ENCODE data around the gene SLC24A4. TPM values are rescaled to one million over a fixed set of nuclear protein-coding genes. Genes with fewer than 3 reads are reported as not detected.

SLC24A4 gene
- total RNA-seq, 1 donor from 2014 or later, result 0.82 TPM

GRCh38 chr14:92380582-92380981, 57.6 kb downstream of the SLC24A4 start:
- peaks cover 11% of the 10 kb centered on the region for H3K4me1 Mint-ChIP-seq (ENCODE audit: unreplicated experiment)
- no peak for TF ChIP-seq CTCF (conservative IDR thresholded peaks at IDR 0.05)

GRCh38 chr14:92382677-92383076, 59.7 kb downstream of the SLC24A4 start:
- Mint-ChIP-seq H3K4me1 (ENCODE audit: unreplicated experiment) (peaks cover 11% of the 10 kb centered on the region), H3K27me3 (peaks cover 25% of the 10 kb centered on the region)
- DNase-seq (ENCODE audit: extremely low spot score, unreplicated experiment), result no peak

More at GRCh38 chr14:92380582-92380981, 57.6 kb downstream of the SLC24A4 start:
- H3K27me3 Mint-ChIP-seq, result peaks cover 28% of the 10 kb centered on the region
- no peaks in the 10 kb centered on the region for H3K36me3 Mint-ChIP-seq
- no peak for DNase-seq (ENCODE audit: extremely low spot score, unreplicated experiment)
- H3K9me3 Mint-ChIP-seq, result no peaks in the 10 kb centered on the region
- H3K27ac Mint-ChIP-seq, result no peak overlapping the region
- H3K4me3 Mint-ChIP-seq, result no peak overlapping the region

GRCh38 chr14:92383805-92384204, 60.8 kb downstream of the SLC24A4 start:
- H3K4me3 Mint-ChIP-seq, result no peak overlapping the region

More at GRCh38 chr14:92382677-92383076, 59.7 kb downstream of the SLC24A4 start:
- peak; percentile 33 for TF ChIP-seq CTCF (conservative IDR thresholded peaks at IDR 0.05)
- no peak overlapping the region for H3K27ac Mint-ChIP-seq
- H3K9me3 Mint-ChIP-seq, result no peaks in the 10 kb centered on the region
- H3K36me3 Mint-ChIP-seq, result no peaks in the 10 kb centered on the region
- H3K4me3 Mint-ChIP-seq, result no peak overlapping the region

GRCh38 chr14:92384461-92385133, 61.6 kb downstream of the SLC24A4 start:
- TF ChIP-seq CTCF (conservative IDR thresholded peaks at IDR 0.05), result no peak
- Mint-ChIP-seq H3K36me3 (no peaks in the 10 kb centered on the region), H3K27me3 (peaks cover 17% of the 10 kb centered on the region)

More at GRCh38 chr14:92383805-92384204, 60.8 kb downstream of the SLC24A4 start:
- H3K9me3 Mint-ChIP-seq, result no peaks in the 10 kb centered on the region
- H3K27me3 Mint-ChIP-seq, result peaks cover 15% of the 10 kb centered on the region
- H3K36me3 Mint-ChIP-seq, result no peaks in the 10 kb centered on the region
- no peak for TF ChIP-seq CTCF (conservative IDR thresholded peaks at IDR 0.05)
- no peak overlapping the region for H3K27ac Mint-ChIP-seq
- peaks cover 11% of the 10 kb centered on the region for H3K4me1 Mint-ChIP-seq (ENCODE audit: unreplicated experiment)
- DNase-seq (ENCODE audit: extremely low spot score, unreplicated experiment), result no peak

GRCh38 chr14:92385561-92385960, 62.6 kb downstream of the SLC24A4 start:
- no peak overlapping the region for H3K27ac Mint-ChIP-seq
- no peaks in the 10 kb centered on the region for H3K9me3 Mint-ChIP-seq

More at GRCh38 chr14:92384461-92385133, 61.6 kb downstream of the SLC24A4 start:
- DNase-seq (ENCODE audit: extremely low spot score, unreplicated experiment), result no peak
- Mint-ChIP-seq H3K4me3 (no peak overlapping the region), H3K9me3 (no peaks in the 10 kb centered on the region), H3K27ac (no peak overlapping the region), H3K4me1 (ENCODE audit: unreplicated experiment) (peaks cover 11% of the 10 kb centered on the region)

More at GRCh38 chr14:92385561-92385960, 62.6 kb downstream of the SLC24A4 start:
- peaks cover 22% of the 10 kb centered on the region for H3K27me3 Mint-ChIP-seq
- no peaks in the 10 kb centered on the region for H3K36me3 Mint-ChIP-seq
- no peak overlapping the region for H3K4me3 Mint-ChIP-seq
- TF ChIP-seq CTCF (conservative IDR thresholded peaks at IDR 0.05), result no peak
- DNase-seq (ENCODE audit: extremely low spot score, unreplicated experiment), result no peak
- peaks cover 11% of the 10 kb centered on the region for H3K4me1 Mint-ChIP-seq (ENCODE audit: unreplicated experiment)
